ENCODE data around the gene DDB1.

GRCh38 chr11:61292356-61292755, 40.5 kb downstream of the DDB1 start:
- TF ChIP-seq CTCF (IDR thresholded peaks at IDR 0.05; ENCODE audit: low read depth, low read length) (no peak), MAX (IDR thresholded peaks at IDR 0.05; ENCODE audit: low read depth, low read length) (no peak), POLR2A (IDR thresholded peaks at IDR 0.05; ENCODE audit: extremely low read depth, insufficient read length) (no peak)

All from NB4 (cell line).